ENCODE data around the gene LBHD2.

LBHD2 gene

DNA sequence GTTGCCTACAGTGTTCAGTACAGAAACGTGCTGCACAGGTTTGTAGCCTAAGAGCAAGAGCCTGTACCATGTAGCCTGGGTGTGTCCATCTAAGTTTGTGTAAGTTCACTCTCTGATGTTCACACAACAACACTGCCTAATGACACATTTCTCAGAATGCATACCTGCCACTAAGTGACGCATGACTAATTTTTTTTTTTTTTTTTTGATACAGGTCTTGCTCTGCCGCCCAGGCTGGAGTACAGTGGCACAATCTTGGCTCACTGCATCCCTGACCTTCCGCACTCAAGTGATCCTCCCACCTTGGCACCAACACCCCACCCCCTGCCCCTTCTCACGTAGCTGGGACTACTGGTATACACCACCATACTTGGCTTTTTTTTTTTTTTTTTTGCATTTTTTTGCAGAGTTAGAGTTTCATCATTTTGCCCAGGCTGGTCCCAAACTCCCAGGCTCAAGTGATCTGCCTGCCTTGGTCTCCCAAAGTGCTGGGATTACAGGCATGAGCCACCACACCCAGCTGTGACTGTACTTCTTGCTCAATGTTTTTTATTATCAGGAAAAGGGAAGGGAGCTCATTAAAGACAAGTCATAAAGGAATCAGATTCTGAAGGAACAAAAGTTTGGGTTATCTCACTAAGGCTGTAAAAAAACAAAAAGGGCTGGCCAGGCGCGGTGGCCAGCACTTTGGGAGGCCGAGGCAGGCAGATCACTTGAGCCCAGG, 16.6 kb upstream of the LBHD2 start:
- in situ Hi-C loops (cut with MboI; ENCODE audit: low sequenced_read_pairs), result no loop called here

DNA sequence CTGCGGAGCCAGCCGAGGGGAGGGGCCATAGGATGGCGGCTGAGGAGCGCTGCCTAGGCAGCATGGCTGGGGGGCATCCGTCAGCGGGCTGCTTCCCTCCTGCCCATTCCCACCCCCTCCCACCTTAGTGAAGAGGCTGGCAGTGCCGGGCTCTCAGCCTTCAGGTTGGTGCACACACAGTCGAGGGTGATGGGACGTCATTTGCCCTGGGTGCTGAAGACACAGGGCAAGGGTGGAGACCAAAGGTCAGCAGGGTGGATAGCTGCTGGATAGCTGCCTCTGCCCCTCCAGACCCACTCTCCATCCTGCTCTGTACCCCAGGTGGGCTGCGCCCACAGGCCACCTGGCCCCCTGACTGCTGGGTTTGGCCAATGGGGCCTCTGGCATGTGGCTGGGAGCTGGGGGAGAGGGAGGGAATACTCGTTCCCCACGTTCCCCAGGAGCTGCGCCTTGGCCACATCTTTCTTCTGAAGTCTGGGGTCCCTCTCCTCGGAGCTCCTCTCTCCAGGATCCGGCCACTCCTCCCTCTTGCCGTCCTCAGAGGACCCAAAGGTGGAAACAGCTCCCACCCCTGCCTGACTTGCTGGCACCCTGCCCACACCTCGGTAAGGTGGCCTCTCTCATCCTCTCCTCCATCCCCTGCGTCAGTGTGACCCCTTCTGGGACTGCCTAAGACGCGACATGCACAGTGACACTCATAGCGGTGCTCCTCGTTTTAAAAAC, 15.5 kb upstream of the LBHD2 start:
- in situ Hi-C loops (cut with MboI; ENCODE audit: low sequenced_read_pairs), result no loop called here

DNA sequence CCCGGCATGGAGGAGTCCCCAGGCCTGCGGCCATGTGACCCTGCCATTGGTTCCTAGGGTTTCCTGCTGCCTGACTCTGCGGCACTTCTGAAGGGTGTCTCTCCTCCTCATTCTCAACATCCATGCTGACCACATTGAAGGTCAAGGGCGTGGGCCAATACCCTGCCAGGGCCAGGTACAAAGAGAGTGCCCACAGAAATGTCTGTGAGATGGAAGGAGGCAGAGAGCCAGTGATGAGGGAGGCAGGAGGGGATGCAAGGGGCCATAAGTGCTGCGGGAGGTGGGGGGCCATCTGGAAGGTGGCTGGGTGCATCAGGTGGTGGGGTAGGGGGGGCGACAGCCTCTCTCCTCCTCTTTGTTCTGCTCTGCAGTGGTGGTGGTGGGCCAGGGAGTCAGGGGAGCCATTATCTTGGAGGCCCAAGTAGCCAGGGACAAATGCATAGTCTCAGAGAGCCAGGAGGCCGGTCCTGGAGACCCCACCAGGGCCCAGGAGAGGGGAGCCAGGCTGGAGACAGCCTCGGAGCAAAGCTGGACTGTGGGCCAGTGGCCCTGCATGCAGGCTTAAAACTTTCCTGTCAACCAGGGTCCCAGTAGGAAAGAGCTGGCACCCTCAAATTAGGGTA, 13.6 kb upstream of the LBHD2 start:
- in situ Hi-C loops (cut with MboI; ENCODE audit: low sequenced_read_pairs), result no loop called here

DNA sequence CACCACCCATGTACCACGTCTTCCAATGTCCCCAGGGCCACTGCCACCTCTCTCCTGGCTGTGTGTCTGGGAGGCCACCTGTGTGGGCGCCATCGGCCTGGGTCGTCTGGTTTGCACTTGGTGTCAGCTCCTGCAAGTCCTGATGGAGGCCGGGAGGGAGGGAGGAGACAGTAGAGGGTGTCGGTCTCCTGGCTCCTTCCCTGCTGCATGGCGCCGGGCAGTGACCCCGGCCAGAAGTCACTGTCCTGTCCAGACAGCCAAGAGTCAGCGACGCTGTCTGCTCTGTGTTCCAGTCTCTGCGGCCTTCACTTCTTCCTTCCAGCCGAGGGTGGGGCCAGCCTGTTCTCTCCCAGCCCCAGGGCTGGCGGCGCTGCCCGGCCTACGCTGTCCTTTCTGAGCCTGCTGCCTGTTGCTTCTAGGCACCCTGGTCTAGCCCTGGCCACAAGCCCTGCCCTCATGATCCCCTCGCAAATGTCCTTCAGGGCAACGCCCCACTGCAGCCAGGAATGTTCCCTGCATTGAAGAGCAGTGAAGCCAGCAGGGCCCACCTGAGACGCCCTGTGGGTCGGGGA, 13.0 kb upstream of the LBHD2 start:
- in situ Hi-C loops (cut with MboI; ENCODE audit: low sequenced_read_pairs), result no loop called here

DNA sequence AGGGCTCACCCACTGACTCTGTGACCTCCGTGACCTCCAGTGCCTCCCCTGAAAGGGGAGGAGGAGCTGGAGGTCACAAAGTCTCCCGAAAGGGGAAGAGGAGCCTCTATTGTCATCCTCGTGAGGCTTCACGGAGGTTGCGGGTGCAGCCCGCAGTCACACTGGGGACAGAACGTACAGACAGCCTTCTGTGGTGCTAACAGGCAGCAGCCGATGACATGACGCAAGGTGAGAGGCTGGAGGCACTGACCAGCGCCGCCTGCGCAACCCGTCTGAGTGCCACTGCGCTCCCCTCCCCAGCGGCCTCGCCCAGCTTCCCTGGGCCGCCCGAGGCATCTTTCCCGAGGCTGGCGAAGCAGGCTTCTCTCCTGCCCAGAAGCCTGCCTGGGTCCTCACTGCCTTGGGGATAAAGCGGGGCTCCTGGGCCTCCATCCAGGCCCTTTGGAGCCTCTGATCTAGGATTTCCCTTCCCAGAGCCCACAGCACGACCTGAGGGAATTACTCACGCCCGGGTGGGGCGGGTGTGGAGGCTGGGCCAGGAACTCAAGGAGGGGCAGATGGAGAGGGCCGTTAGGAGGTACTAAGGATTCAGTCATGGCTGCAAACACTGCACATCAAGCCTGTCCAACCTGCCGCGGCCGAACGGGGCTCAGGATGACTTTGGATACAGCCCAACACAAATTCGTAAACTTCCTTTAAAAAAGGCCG, 12.3 kb upstream of the LBHD2 start:
- in situ Hi-C loops (cut with MboI; ENCODE audit: low sequenced_read_pairs), result no loop called here

DNA sequence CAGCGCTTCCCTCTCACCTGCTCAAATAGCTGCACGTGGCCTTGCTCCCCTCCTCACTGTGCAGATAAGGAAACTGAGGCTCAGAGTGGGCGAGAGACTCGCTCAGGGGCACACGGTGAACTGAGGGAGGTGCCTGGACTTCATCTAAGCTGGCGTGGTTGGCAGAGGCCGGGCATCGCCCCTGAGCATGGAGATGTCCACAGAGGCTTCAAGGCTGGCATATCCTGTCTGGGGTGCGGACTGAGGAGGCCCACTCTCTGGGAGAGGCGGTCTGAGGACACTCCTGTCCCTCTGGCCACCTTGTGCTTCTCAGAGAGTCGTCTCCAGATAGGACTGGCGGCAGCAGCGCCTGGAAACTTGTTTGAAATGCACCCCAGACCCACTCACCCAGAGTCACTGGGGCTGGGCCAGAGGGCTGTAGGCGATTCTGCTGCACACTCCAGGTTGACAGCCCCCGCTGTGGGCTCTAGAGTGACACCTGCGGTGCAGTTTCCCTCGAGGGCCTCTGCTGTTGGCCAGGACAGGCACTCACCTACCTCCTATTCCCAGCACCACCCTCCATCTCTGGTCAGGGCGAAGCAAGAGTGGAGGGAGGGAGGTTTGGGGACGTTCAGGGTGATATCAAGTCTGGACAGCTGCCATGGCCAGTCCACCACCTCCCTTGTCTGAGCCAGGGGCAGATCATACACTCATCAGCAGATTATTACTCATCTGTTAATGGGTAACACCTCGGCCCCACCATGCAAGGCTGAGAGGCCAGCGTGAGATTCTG, 11.2 kb upstream of the LBHD2 start:
- in situ Hi-C loops (cut with MboI; ENCODE audit: low sequenced_read_pairs), result no loop called here

DNA sequence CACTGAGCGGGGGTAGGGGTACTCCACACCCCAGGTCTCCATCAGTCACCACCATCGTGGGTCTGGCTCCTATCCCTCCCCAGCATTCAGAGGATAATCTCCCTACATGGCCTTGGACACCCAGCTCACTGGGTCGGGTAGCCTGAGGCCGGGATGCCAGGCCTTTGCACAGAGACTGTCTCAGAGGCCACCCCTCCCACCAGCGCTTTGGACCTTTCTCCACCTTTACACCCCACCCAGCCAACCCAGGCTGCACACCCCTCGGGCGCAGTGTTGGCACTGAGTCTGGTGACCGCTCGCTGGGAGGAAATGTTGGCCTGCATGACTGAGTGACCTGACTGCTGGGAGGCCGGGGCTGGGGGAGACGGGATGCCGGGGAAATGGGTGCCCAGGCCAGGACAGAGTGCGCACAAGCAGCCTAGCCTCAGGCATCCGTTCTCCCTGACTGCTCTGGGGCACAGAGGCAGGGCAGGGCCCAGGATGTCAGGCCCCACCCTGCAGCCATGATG, 10.6 kb upstream of the LBHD2 start:
- in situ Hi-C loops (cut with MboI; ENCODE audit: low sequenced_read_pairs), result no loop called here

DNA sequence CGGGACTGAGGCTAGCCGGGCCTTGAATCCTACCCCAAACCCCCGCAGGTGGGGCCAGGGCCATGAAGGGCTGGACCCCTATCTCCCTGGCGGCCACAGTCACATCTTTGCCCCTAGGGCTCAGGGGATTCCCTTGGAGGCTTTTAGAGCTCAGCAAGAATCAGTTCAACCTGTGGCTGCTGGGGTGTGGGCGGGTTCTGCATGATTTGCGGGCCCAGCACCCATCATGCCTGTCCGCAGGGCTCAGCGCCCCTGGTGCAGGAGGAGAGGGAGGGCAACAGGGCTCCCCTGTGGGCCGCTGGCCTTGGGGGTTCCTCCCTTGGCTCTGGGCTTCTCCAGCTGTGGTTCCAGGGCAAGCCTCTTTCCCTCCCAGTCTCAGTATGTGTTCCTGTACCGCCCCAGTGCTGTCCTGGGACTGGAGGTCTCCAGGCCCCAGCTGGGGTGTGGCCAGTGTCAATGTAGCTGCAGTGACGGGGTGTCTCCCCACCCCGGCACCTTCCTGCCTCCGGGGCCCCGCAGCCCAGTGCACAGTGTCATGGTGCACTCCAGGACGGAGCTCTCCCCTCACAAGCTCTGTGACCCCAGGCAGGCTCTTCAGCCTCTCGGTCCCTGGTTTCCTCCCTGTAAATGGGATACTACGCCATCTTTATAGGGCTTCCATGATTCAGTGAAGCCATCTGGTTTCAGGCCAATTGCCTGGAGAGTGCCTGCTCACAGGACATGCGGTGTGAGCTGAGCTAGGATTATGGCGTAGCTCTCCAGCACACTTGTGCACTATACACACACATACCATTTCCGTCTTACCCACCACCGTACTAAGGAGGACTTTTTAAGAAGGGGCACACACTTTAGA, 9.9 kb upstream of the LBHD2 start:
- in situ Hi-C loops (cut with MboI; ENCODE audit: low sequenced_read_pairs), result no loop called here

DNA sequence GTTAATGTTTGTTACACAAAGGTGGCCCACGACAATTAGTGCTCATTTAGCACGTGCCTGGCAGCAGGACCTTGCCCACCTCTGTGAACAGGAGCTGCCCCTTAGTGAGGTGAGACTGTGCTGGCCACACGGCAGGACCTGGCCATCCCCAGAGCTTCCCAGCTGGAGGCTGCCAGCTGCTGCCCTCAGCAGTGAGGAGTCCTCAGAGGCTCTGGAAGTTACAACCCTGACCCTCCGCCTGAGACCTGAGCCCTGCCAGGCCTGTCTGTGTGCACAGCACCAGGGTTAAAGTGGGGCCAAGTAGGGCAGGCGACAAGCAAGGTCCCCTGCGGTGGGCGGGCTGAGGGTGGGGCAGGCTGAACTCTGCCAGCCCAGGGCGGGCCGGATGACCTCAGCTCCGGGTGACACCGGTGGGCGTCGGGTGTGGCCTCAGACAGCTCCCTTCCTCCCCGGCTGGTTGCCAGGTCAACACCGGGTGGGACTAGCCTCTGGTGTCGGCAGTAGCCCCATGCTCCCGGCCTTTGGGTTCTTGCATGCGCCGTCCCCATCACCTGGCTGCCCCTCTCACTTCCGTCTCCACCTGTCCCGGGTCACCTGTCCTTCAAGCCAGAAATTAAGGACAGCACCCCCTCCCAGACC, 9.2 kb upstream of the LBHD2 start:
- in situ Hi-C loops (cut with MboI; ENCODE audit: low sequenced_read_pairs), result loop anchor here (25.0 kb wide), 1 partner anchor 462 kb away; the partner anchor contains the start of gene TRMT61A

DNA sequence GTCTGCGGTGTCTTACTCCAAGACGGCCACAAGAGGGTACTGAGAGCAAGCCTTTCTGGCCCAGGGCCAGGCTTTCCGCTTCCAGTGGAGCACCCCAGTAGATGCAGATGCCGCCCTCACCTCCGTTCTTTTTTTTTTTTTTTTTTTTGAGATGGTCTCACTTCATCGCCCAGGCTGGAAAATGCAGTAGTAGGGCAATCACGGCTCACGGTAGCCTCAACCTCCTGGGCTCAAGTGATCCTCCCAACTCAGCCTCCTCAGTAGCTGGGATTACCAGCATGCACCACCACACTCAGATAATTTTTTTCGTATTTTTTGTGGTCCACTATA, 5.6 kb upstream of the LBHD2 start:
- in situ Hi-C loops (cut with MboI; ENCODE audit: low sequenced_read_pairs), result loop anchor here (25.0 kb wide), 1 partner anchor 459 kb away; the partner anchor contains the start of gene TRMT61A

DNA sequence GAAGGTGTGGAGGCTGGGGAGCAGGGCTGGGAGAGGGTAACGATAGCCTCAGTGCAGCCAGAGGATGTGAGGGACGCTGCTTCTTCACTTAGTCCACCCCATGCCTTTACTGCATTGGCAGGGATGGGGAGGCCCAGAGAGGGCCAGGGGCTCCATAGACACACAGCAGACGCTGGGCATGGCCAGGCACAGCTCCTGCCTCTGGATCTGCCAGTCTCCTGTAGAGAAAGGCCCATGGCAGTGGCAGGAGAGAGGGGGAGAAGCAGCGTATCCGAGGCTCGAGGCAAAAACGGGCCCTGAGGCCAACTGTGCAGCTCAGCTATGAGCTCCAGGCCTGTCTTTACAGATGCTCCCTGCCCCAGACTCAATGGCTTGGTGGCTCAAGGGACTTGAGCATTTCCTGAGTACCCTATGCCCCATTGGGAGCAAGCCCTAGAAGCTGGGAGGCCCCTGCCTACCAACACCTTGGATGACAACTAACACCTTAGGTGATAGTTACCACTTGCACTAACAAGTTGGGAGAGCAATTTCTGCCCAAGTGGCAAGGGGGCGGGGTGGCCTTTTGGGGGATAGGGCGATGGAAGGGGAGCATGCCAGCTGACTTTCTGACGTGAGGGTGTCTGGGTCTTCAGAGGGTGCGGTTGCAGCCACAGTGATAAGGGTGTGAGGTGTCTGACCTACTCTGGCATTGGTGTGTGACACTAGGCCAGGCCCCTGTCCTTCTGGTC, 5.0 kb upstream of the LBHD2 start:
- in situ Hi-C loops (cut with MboI; ENCODE audit: low sequenced_read_pairs), result loop anchor here (25.0 kb wide), 1 partner anchor 458 kb away; the partner anchor contains the start of gene TRMT61A

DNA sequence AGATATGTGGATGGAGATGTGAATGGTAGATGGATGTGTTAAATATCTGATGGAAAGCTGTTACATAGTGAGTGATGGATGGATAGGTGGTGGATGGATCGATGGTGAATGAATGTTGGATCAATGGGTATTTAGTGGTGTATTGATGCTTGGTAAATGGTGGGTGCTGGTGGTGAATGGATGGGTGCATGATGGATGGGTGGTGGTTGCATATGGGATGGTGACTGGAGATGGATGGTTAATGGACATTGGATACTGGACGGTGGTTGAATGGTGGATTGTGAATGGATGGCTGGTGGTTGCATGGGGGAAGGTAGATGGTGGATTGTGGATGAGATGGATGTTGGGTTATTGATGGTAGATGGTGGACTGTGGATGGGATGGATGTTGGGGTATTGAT, 2.1 kb upstream of the LBHD2 start:
- in situ Hi-C loops (cut with MboI; ENCODE audit: low sequenced_read_pairs), result loop anchor here (10.0 to 25.0 kb wide), 2 partner anchors 213 to 455 kb away; partner anchors contain the start of gene TRMT61A

DNA sequence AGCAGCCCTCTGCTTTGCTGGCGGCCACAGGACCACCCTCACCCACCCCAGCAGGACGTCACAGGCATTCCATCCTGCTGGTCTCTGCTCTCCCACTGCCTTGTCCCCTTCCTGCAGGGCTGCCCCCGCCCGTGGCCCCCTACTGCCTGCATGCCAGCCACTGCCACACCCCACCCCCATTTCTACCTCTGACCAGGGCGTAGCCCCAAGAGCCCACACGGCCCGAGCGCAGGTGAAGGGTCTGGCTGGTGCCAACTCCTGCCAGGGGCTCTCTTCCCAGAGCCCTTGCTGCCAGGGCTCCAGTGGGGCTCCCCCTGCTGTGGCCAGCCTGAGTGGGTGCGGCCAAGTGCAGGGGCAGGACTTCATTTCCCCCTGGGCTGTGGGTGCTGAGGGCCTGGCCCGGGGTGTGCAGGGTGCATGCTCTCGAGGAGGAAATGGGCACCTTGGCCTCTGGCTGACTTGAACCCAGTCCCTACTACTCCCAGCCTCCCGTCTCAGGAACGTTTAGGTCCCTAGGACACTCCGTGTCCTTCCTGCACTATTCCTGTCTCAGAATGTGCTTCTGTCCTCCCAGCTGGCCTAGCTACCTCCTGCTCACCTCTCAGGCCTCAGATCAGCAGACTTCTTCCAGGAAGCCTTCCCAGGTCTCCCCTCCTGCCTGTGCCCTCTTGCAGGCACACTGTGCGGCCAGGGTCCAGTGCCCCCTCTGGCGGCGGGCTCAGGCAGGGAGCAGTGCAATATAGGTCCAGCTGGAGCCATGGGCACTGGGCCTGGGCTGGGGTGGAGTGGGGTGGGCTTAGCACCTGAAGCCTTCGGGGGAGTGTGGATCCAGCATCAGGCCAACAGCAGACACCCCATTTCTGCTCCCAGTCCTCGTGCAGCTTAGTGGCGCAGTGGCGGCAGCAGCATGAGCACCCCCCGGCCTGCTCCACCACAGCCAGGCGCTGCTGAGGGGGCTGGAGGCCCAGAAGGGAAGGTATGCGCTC, 1.4 kb downstream of the LBHD2 start:
- in situ Hi-C loops (cut with MboI; ENCODE audit: low sequenced_read_pairs), result loop anchor here (10.0 to 25.0 kb wide), 2 partner anchors 209 to 452 kb away; partner anchors contain the start of gene TRMT61A

DNA sequence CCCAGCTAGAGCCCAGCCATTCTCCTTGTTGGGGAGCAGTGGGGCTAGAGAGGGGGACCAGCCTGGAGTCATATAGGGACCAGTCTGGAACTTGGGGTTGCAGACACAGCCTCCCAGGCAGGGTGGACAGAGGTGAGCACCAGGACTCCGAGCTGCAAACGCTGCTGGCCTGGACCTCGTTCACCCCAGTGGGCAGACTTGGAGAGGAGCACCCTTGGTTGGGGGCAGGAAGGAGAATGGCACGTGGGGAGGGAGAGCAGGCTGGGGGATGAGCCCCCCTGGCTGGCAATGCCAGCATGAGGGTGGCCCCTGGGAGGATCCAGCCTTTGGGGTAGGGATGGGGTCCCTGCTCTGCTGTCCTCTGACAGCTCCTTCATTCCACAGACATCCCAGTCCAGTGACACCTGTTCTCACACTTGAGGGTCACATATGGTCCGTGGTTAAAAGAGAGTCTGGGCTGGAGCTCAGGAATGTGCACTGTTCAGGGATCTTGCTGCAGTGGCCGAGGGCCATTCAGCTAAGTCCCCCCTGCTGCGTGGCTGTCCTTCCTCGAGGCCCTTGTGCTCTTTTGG, 2.8 kb downstream of the LBHD2 start:
- in situ Hi-C loops (cut with MboI; ENCODE audit: low sequenced_read_pairs), result loop anchor here (10.0 to 25.0 kb wide), 2 partner anchors 208 to 450 kb away; partner anchors contain the start of gene TRMT61A

DNA sequence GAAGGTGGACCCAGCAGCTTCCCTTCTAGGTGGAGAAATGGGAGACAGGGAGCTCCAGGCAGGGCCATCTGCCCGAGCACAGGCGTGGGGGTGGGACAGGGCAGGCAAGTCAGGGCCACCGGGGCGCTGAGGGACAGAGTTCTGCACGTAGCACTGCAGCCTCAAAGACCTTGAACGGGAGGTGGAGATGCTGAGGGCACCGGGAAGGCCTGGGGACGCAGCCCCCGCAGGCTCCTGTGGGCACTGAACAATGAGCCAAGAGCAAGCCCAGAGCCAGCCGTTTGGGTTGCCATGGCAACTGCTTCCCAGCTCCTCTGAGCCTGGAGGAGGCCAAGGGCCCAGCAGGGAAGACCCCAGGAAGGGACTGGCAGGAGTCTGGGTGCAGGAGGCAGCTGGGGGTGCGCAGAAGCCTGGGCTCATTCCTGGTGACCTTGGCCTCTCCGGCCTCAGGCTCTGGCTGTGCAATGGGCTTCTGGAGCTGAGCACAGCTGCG, 3.4 kb downstream of the LBHD2 start:
- in situ Hi-C loops (cut with MboI; ENCODE audit: low sequenced_read_pairs), result loop anchor here (10.0 to 25.0 kb wide), 2 partner anchors 207 to 450 kb away; partner anchors contain the start of gene TRMT61A

DNA sequence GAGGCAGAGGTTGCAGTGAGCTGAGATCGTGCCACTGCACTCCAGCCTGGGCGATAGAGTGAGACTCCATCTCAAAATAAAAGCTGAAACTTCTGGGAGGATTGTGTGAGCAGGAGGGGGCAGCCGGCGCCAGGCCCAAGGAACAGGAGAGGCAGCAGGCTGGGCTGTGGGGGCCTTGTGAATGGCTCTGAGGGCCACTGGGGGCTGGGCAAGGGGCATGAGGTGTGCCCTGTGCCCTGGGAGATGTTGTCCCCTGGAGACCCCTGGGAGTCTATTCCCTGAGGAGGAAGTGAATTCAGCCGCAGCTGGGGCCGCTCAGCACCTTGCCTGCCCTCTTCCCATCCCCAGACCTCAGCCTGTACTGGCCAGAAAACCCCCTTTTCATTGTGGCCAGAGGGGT, 4.9 kb downstream of the LBHD2 start:
- in situ Hi-C loops (cut with MboI; ENCODE audit: low sequenced_read_pairs), result loop anchor here (10.0 to 25.0 kb wide), 2 partner anchors 206 to 448 kb away; partner anchors contain the start of gene TRMT61A

All from HL-60/S4 (cell line).